SK-N-SH (cell line): Measurements from ENCODE around the gene NPPB. TPM values are rescaled to one million over a fixed set of nuclear protein-coding genes. Genes with fewer than 3 reads are reported as not detected.

Source experiments
- CTCF ChIA-PET: fragments of 300-600, 350-600 bp; formaldehyde crosslinking; extraction: SDS; loops from one replicate; lab custom pipeline; 2021; lab: Yijun Ruan, JAX
- POLR2A ChIA-PET: fragments of 350-600 bp; sonication (Branson Sonifier 250); formaldehyde crosslinking; extraction: SDS; loops from one replicate; lab custom pipeline; 2020; ENCODE audit warnings: antibody characterized with exemption, inconsistent platforms; lab: Yijun Ruan, JAX
- DNase-seq: peaks from one replicate; pipeline ENCODE4 v3.0.0; 2012
- H2AFZ ChIP-seq: fragments of 200-600 bp; sonication (generic); 2 replicates; pipeline ENCODE4 v1.8.1; 2016; ENCODE audit warnings: antibody characterized with exemption, mild to moderate bottlenecking, low read depth
- H3F3A ChIP-seq: fragments of 200-600 bp; sonication (generic); replicated peaks from 2 replicates; pipeline ENCODE3; 2016; ENCODE audit warnings: antibody characterized with exemption, mild to moderate bottlenecking; ENCODE audit not compliant: insufficient read depth
- H3K27ac ChIP-seq, 2 experiments: fragments of 200-500 bp in 1 of 2; fragments of 200-600 bp in 1 of 2; sonication (Bioruptor generic) in 1 of 2; sonication (generic), shearing (Covaris generic) in 1 of 2; 2 replicates each; pipeline versions ENCODE4 v1.5.1 to v1.6.1; 2014 to 2016; ENCODE audit warnings: low read depth in 2 of 2, inconsistent platforms in 1 of 2, low read length in 1 of 2, mild to moderate bottlenecking in 1 of 2, mixed read lengths in 1 of 2
- H3K27me3 ChIP-seq: fragments of 200-600 bp; sonication (generic), shearing (Covaris generic); 2 replicates; pipeline ENCODE4 v1.6.1; 2016; ENCODE audit warnings: mixed run types; ENCODE audit not compliant: insufficient read depth
- H3K36me3 ChIP-seq, 2 experiments: fragments of 200-500 bp in 1 of 2; fragments of 200-600 bp in 1 of 2; sonication (Bioruptor generic) in 1 of 2; sonication (generic) in 1 of 2; replicated peaks in 1 of 2; 2 replicates each; pipeline versions ENCODE3 to v1.5.1; 2014 to 2016; ENCODE audit warnings: low read length in 1 of 2, mild to moderate bottlenecking in 1 of 2; ENCODE audit not compliant: insufficient read depth in 2 of 2, control insufficient read depth in 1 of 2
- H3K4me1 ChIP-seq, 2 experiments: fragments of 200-500 bp in 1 of 2; fragments of 200-600 bp in 1 of 2; sonication (Bioruptor generic) in 1 of 2; sonication (generic), shearing (Covaris generic) in 1 of 2; 2 replicates each; pipeline versions ENCODE4 v1.5.1 to v1.6.1; 2014 to 2016; ENCODE audit warnings: low read depth in 1 of 2, low read length in 1 of 2, mixed run types in 1 of 2; ENCODE audit not compliant: insufficient read depth in 2 of 2, control insufficient read depth in 1 of 2
- H3K4me2 ChIP-seq: fragments of 200-600 bp; sonication (generic), shearing (Covaris generic); 2 replicates; pipeline ENCODE4 v1.6.1; 2017; ENCODE audit warnings: mixed run types
- H3K4me3 ChIP-seq, 2 experiments: fragments of 200-500 bp in 1 of 2; fragments of 200-600 bp in 1 of 2; sonication (Bioruptor generic) in 1 of 2; sonication (generic), shearing (Covaris generic) in 1 of 2; 2 replicates each; pipeline versions ENCODE4 v1.5.1 to v1.8.1; 2014 to 2016; ENCODE audit warnings: low read depth in 2 of 2, inconsistent platforms in 1 of 2, low read length in 1 of 2, mild to moderate bottlenecking in 1 of 2, mixed read lengths in 1 of 2, moderate library complexity in 1 of 2
- H3K79me2 ChIP-seq: fragments of 200-600 bp; sonication (generic); 2 replicates; pipeline ENCODE4 v1.8.1; 2017; ENCODE audit warnings: mild to moderate bottlenecking; ENCODE audit not compliant: insufficient read depth
- H3K9ac ChIP-seq: fragments of 200-600 bp; sonication (generic); 2 replicates; pipeline ENCODE4 v1.6.1; 2017; ENCODE audit warnings: mixed run types
- H3K9me2 ChIP-seq: fragments of 200-600 bp; sonication (generic); 2 replicates; pipeline ENCODE4 v1.6.1; 2017; ENCODE audit warnings: mixed run types
- H3K9me3 ChIP-seq: fragments of 200-600 bp; sonication (generic); 2 replicates; pipeline ENCODE4 v1.6.1; 2017; ENCODE audit warnings: mixed run types, mild to moderate bottlenecking, moderate library complexity
- H4K20me1 ChIP-seq: fragments of 200-600 bp; sonication (generic); 2 replicates; pipeline ENCODE4 v1.6.1; 2017; ENCODE audit warnings: mild to moderate bottlenecking, mixed run types; ENCODE audit not compliant: insufficient read depth
- CHD2 ChIP-seq: fragments of 150-350 bp; IDR thresholded peaks from 2 replicates; pipeline ENCODE4 v1.6.1; 2018; ENCODE audit warnings: low read length; ENCODE audit not compliant: partially characterized antibody
- CTCF ChIP-seq: fragments of 200-600 bp; sonication (generic); IDR thresholded peaks from 2 replicates; pipeline ENCODE4 v1.6.1; 2017; ENCODE audit warnings: antibody characterized with exemption, mild to moderate bottlenecking, moderate library complexity
- ELF1 ChIP-seq: IDR thresholded peaks from 2 replicates; pipeline ENCODE4 v1.4.0; 2012
- EP300 ChIP-seq, 2 experiments: IDR thresholded peaks; 2 replicates each; pipeline versions ENCODE4 v1.4.0 to v1.6.1; 2012; ENCODE audit warnings: borderline replicate concordance in 1 of 2, low read depth in 1 of 2, low read length in 1 of 2
- FOXJ3 ChIP-seq: sonication (generic); formaldehyde crosslinking; IDR thresholded peaks from 2 replicates; pipeline ENCODE4 v1.5.1; 2020; ENCODE audit warnings: mild to moderate bottlenecking, missing genetic modification reagents
- FOXM1 ChIP-seq: IDR thresholded peaks from 2 replicates; pipeline ENCODE4 v1.4.0; 2012; ENCODE audit warnings: low read depth, mild to moderate bottlenecking
- GATA2 ChIP-seq: sonication (generic); formaldehyde crosslinking; IDR thresholded peaks from 2 replicates; pipeline ENCODE4 v1.5.0; 2020; ENCODE audit warnings: mild to moderate bottlenecking, missing genetic modification reagents
- IRF3 ChIP-seq: fragments of 150-350 bp; IDR thresholded peaks from 2 replicates; pipeline ENCODE4 v1.6.1; 2016; ENCODE audit warnings: mild to moderate bottlenecking, low read depth, low read length
- JUND ChIP-seq: IDR thresholded peaks from 2 replicates; pipeline ENCODE4 v1.4.0; 2012
- MEF2A ChIP-seq: IDR thresholded peaks from 2 replicates; pipeline ENCODE4 v1.4.0; 2012; ENCODE audit warnings: low read depth, borderline replicate concordance
- NFIC ChIP-seq: IDR thresholded peaks from 2 replicates; pipeline ENCODE4 v1.4.0; 2012; ENCODE audit warnings: borderline replicate concordance
- POLR2AphosphoS5 ChIP-seq: IDR thresholded peaks from 2 replicates; pipeline ENCODE4 v1.6.1; 2012; ENCODE audit warnings: low read depth, low read length
- RCOR1 ChIP-seq: fragments of 150-350 bp; IDR thresholded peaks from 2 replicates; pipeline ENCODE4 v1.6.1; 2017; ENCODE audit warnings: antibody characterized with exemption, low read length
- REST ChIP-seq: IDR thresholded peaks from 2 replicates; pipeline ENCODE4 v1.6.1; 2012; ENCODE audit warnings: mild to moderate bottlenecking, low read depth, low read length, moderate library complexity
- RXRA ChIP-seq: IDR thresholded peaks from 2 replicates; pipeline ENCODE4 v1.4.0; 2012; ENCODE audit warnings: low read depth, mild to moderate bottlenecking, borderline replicate concordance
- SMC3 ChIP-seq: IDR thresholded peaks from 2 replicates; pipeline ENCODE4 v1.6.1; 2012; ENCODE audit warnings: low read depth, low read length, improper control_type of control experiment
- USF1 ChIP-seq: IDR thresholded peaks from 2 replicates; pipeline ENCODE4 v1.4.0; 2012; ENCODE audit warnings: low read depth, borderline replicate concordance
- USF2 ChIP-seq: fragments of 150-350 bp; IDR thresholded peaks from 2 replicates; pipeline ENCODE4 v1.6.1; 2017; ENCODE audit warnings: antibody characterized with exemption, low read length, low read depth, borderline replicate concordance
- WGBS: methylation state at CpG from one replicate; pipeline ENCODE4 v1.1.6; 2017; ENCODE audit warnings: low lambda C conversion rate; 5-methylcytosine and 5-hydroxymethylcytosine counted together
- polyA plus RNA-seq, 3 experiments: library from polyadenylated mRNA; depleted of rRNA; stranded (reverse); fragments of >200 nt; gene quantifications; 2 replicates each; pipeline ENCODE4 v1.2.3, GENCODE V29; 2012
- TF ChIP-seq, protein P1 (sequence below): IDR thresholded peaks from 2 replicates; pipeline ENCODE4; 2012

The NPPB gene
- polyA plus RNA-seq, 1 of the 3 experiments (the other 2 are of a cell fraction), result 0.85 TPM

- H3K79me2 ChIP-seq, result no peaks in the 10 kb centered on the region
- no peaks in the 10 kb centered on the region for H3K36me3 ChIP-seq
- peaks cover 0 to 3% of the 10 kb centered on the region in 2 experiments; a peak in 1 of 4 replicates for H3K4me1 ChIP-seq
- H4K20me1 ChIP-seq, result no peaks in the 10 kb centered on the region
- TF ChIP-seq USF1 (no peak), FOXM1 (no peak), EP300 (IDR thresholded peaks at IDR 0.05; ENCODE audit: borderline replicate concordance in 1 of 2, low read depth in 1 of 2, low read length in 1 of 2) (no peak), FOXJ3 (CRISPR knock-in tag) (no peak), GATA2 (CRISPR knock-in tag) (no peak), MEF2A (no peak), CHD2 (no peak), ELF1 (no peak)
- TF ChIP-seq, protein P1, sequence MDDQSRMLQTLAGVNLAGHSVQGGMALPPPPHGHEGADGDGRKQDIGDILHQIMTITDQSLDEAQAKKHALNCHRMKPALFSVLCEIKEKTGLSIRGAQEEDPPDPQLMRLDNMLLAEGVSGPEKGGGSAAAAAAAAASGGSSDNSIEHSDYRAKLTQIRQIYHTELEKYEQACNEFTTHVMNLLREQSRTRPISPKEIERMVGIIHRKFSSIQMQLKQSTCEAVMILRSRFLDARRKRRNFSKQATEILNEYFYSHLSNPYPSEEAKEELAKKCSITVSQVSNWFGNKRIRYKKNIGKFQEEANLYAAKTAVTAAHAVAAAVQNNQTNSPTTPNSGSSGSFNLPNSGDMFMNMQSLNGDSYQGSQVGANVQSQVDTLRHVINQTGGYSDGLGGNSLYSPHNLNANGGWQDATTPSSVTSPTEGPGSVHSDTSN, result no peak
- ChIA-PET POLR2A (no interaction called here), CTCF (no interaction called here)
- H3K4me2 ChIP-seq, result no peak overlapping the region
- no peaks in the 10 kb centered on the region for H3F3A ChIP-seq
- H3K27ac ChIP-seq, result no peak overlapping the region
- DNase-seq, result no peak
- 63% methylated on average over 8 of the region's 8 CpGs for WGBS
- peaks cover 5% of the 10 kb centered on the region; the same call in 1 of the 2 replicates for H3K27me3 ChIP-seq
- H3K9ac ChIP-seq, result no peak overlapping the region
- H2AFZ ChIP-seq, result no peak overlapping the region
- no peaks in the 10 kb centered on the region for H3K9me3 ChIP-seq
- H3K4me3 ChIP-seq, result no peak overlapping the region
- H3K9me2 ChIP-seq, result no peaks in the 10 kb centered on the region
Measured at GRCh38 chr1:11855430-11855829, 3.3 kb downstream of the NPPB start.

GRCh38 chr1:11854519-11854918, 4.2 kb downstream of the NPPB start:
- Histone ChIP-seq H4K20me1 (no peaks in the 10 kb centered on the region), H3K4me1 (no peaks in the 10 kb centered on the region; a peak in 1 of 4 replicates), H3K4me2 (no peak overlapping the region), H3K9me3 (no peaks in the 10 kb centered on the region), H3F3A (no peaks in the 10 kb centered on the region), H3K4me3 (no peak overlapping the region), H2AFZ (no peak overlapping the region), H3K27ac (no peak overlapping the region), H3K27me3 (peaks cover 5% of the 10 kb centered on the region; the same call in 1 of the 2 replicates), H3K36me3 (no peaks in the 10 kb centered on the region), H3K9me2 (no peaks in the 10 kb centered on the region), H3K79me2 (no peaks in the 10 kb centered on the region), H3K9ac (no peak overlapping the region)
- WGBS, result 52% methylated on average over 8 of the region's 8 CpGs
- ChIA-PET CTCF (interaction anchor here (1.3 kb wide), 1 partner anchor 16 kb away, joined by 4 read pairs; no protein-coding TSS in a partner anchor), POLR2A (no interaction called here)
- no peak for DNase-seq
- no peak for TF ChIP-seq NFIC
- no peak for TF ChIP-seq RXRA
- no peak for TF ChIP-seq JUND
- no peak for TF ChIP-seq SMC3
- TF ChIP-seq IRF3, result no peak
- TF ChIP-seq RCOR1, result no peak
- TF ChIP-seq USF2, result no peak
- TF ChIP-seq POLR2AphosphoS5, result no peak
- no peak for TF ChIP-seq REST
- no peak for TF ChIP-seq FOXJ3 (CRISPR knock-in tag)
- TF ChIP-seq GATA2 (CRISPR knock-in tag), result no peak
- TF ChIP-seq CTCF, result no peak
